Trophoblast cell (in vitro differentiated cells and primary cell): ENCODE data around the gene BRCA2.

Source experiments
- DNase-seq, 2 donors: peaks; one replicate each; pipeline ENCODE4 v3.0.0-alpha.2; 2016
- H2AFZ ChIP-seq: 2 replicates; pipeline ENCODE4 v1.6.1; 2013; ENCODE audit warnings: low read length, moderate library complexity, mild to moderate bottlenecking; ENCODE audit not compliant: insufficient read depth, poor library complexity
- H2AK5ac ChIP-seq: 2 replicates; pipeline ENCODE4 v1.6.1; 2013; ENCODE audit warnings: mild to moderate bottlenecking, low read length
- H2BK120ac ChIP-seq: 2 replicates; pipeline ENCODE4 v1.6.1; 2013; ENCODE audit warnings: low read length, mild to moderate bottlenecking, moderate library complexity; ENCODE audit not compliant: insufficient read depth, poor library complexity
- H2BK12ac ChIP-seq: 2 replicates; pipeline ENCODE4 v1.6.1; 2013; ENCODE audit warnings: mild to moderate bottlenecking, low read length, moderate library complexity
- H2BK5ac ChIP-seq: 2 replicates; pipeline ENCODE4 v1.6.1; 2013; ENCODE audit warnings: low read length, low read depth, moderate library complexity, mild to moderate bottlenecking; ENCODE audit not compliant: poor library complexity
- H3K14ac ChIP-seq: 2 replicates; pipeline ENCODE4 v1.6.1; 2013; ENCODE audit warnings: mild to moderate bottlenecking, low read length
- H3K18ac ChIP-seq: 2 replicates; pipeline ENCODE4 v1.6.1; 2013; ENCODE audit warnings: mild to moderate bottlenecking, low read length
- H3K23ac ChIP-seq: 2 replicates; pipeline ENCODE4 v1.6.1; 2013; ENCODE audit warnings: low read length
- H3K27ac ChIP-seq: 2 replicates; pipeline ENCODE4 v1.5.1; 2013; ENCODE audit warnings: low read depth, mild to moderate bottlenecking, inconsistent platforms, low read length, moderate library complexity
- H3K27me3 ChIP-seq: 2 replicates; pipeline ENCODE4 v1.6.1; 2013; ENCODE audit warnings: inconsistent platforms, mild to moderate bottlenecking, low read length, moderate library complexity; ENCODE audit not compliant: insufficient read depth
- H3K36me3 ChIP-seq, 2 experiments: 1 replicate in 1 of 2; 2 replicates in 1 of 2; pipeline ENCODE4 v1.6.1; 2013; ENCODE audit warnings: low read length in 2 of 2, mild to moderate bottlenecking in 2 of 2, moderate library complexity in 1 of 2; ENCODE audit not compliant: insufficient read depth in 2 of 2, control insufficient read depth in 1 of 2
- H3K4ac ChIP-seq: 2 replicates; pipeline ENCODE4 v1.6.1; 2013; ENCODE audit warnings: low read depth, mild to moderate bottlenecking, low read length, moderate library complexity
- H3K4me1 ChIP-seq, 2 experiments: 1 replicate in 1 of 2; 2 replicates in 1 of 2; pipeline ENCODE4 v1.6.1; 2013; ENCODE audit warnings: low read length in 2 of 2, mild to moderate bottlenecking in 2 of 2, moderate library complexity in 1 of 2; ENCODE audit not compliant: insufficient read depth in 2 of 2, control insufficient read depth in 1 of 2
- H3K4me2 ChIP-seq: 2 replicates; pipeline ENCODE4 v1.6.1; 2013; ENCODE audit warnings: inconsistent platforms, mild to moderate bottlenecking, low read length, moderate library complexity
- H3K4me3 ChIP-seq: 2 replicates; pipeline ENCODE4 v1.5.1; 2013; ENCODE audit warnings: mild to moderate bottlenecking, low read depth, low read length, inconsistent platforms
- H3K79me1 ChIP-seq: one replicate; pipeline ENCODE4 v1.6.1; 2013; ENCODE audit warnings: low read length
- H3K79me2 ChIP-seq: 2 replicates; pipeline ENCODE4 v1.6.1; 2013; ENCODE audit warnings: low read length, mild to moderate bottlenecking; ENCODE audit not compliant: control insufficient read depth, insufficient read depth, poor library complexity
- H3K9ac ChIP-seq: 2 replicates; pipeline ENCODE4 v1.6.1; 2013; ENCODE audit warnings: mild to moderate bottlenecking, low read length
- H3K9me3 ChIP-seq: 2 replicates; pipeline ENCODE4 v1.6.1; 2013; ENCODE audit warnings: low read depth, mild to moderate bottlenecking, control low read depth, inconsistent platforms, low read length; ENCODE audit not compliant: insufficient read depth
- H4K12ac ChIP-seq: 2 replicates; pipeline ENCODE4 v1.6.1; 2013; ENCODE audit warnings: low read depth, mild to moderate bottlenecking, low read length, moderate library complexity
- H4K8ac ChIP-seq: 2 replicates; pipeline ENCODE4 v1.6.1; 2013; ENCODE audit warnings: low read depth, mild to moderate bottlenecking, low read length, moderate library complexity
- H4K91ac ChIP-seq: one replicate; pipeline ENCODE4 v1.6.1; 2013; ENCODE audit warnings: low read depth, mild to moderate bottlenecking, low read length, moderate library complexity
- WGBS: extraction: QIAGEN DNeasy Blood & Tissue Kit; methylation state at CpG from one replicate; pipeline ENCODE4 v1.1.7; 2013; ENCODE audit warnings: missing lambda C conversion rate; ENCODE audit not compliant: insufficient read length, insufficient coverage; ENCODE audit errors: extremely low coverage; 5-methylcytosine and 5-hydroxymethylcytosine counted together

Gene BRCA2

GRCh38 chr13:32300920-32301319 is 14.4 kb upstream of the BRCA2 start:
- no peaks in the 10 kb centered on the region for H3K79me1 ChIP-seq
- no peak overlapping the region for H3K23ac ChIP-seq
- WGBS = no CpG with 5 or more reads among the region's 1 CpG
- H3K9ac ChIP-seq = no peak overlapping the region
- no peak overlapping the region for H2BK5ac ChIP-seq
- H3K4me2 ChIP-seq = no peak overlapping the region
- no peak overlapping the region for H2AK5ac ChIP-seq
- H3K79me2 ChIP-seq = no peaks in the 10 kb centered on the region
- H3K4me3 ChIP-seq = no peak overlapping the region
- H4K12ac ChIP-seq = no peak overlapping the region
- H3K27me3 ChIP-seq = no peaks in the 10 kb centered on the region
- no peak overlapping the region for H3K14ac ChIP-seq
- H2BK12ac ChIP-seq = no peak overlapping the region
- H3K18ac ChIP-seq = no peak overlapping the region
- H2AFZ ChIP-seq = no peak overlapping the region
- no peaks in the 10 kb centered on the region for H3K9me3 ChIP-seq
- H2BK120ac ChIP-seq = no peak overlapping the region
- H3K4me1 ChIP-seq = no peaks in the 10 kb centered on the region
- H4K8ac ChIP-seq = no peak overlapping the region
- H3K4ac ChIP-seq = no peak overlapping the region
- H4K91ac ChIP-seq = no peak overlapping the region
- no peak for DNase-seq
- H3K36me3 ChIP-seq = no peaks in the 10 kb centered on the region
- H3K27ac ChIP-seq = no peak overlapping the region

DNA sequence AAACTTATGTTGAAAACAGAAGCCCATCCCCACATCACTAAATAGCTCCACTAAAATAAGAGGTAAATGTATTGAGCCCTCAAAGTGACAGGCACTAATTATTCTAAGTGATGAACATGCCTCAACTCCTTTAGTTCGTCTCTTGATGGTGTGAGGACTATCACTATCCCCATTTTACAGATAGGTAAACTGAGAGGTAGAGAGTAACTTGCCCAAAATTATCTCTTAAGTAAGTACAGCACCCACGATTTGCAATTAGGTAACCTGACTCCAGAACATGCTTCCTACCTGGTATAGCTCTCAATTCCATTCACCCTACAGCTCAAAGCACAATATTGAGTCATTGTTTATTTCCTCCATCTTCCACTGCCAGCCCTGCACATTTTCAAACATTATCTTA is 12.8 kb upstream of the BRCA2 start:
- no peak overlapping the region for H3K23ac ChIP-seq
- H3K79me2 ChIP-seq = no peaks in the 10 kb centered on the region
- H3K36me3 ChIP-seq = no peaks in the 10 kb centered on the region
- H4K12ac ChIP-seq = no peak overlapping the region
- no peak overlapping the region for H2AFZ ChIP-seq
- no peak overlapping the region for H3K4me3 ChIP-seq
- H3K4me1 ChIP-seq = no peaks in the 10 kb centered on the region
- no peak overlapping the region for H3K4ac ChIP-seq
- H2BK5ac ChIP-seq = no peak overlapping the region
- H3K18ac ChIP-seq = no peak overlapping the region
- no CpG with 5 or more reads among the region's 2 CpGs for WGBS
- DNase-seq = no peak
- H3K9ac ChIP-seq = no peak overlapping the region
- no peak overlapping the region for H2BK120ac ChIP-seq
- H3K27ac ChIP-seq = no peak overlapping the region
- H3K4me2 ChIP-seq = no peak overlapping the region
- H3K14ac ChIP-seq = no peak overlapping the region
- H2BK12ac ChIP-seq = no peak overlapping the region
- H3K9me3 ChIP-seq = no peaks in the 10 kb centered on the region
- no peaks in the 10 kb centered on the region for H3K27me3 ChIP-seq
- no peak overlapping the region for H2AK5ac ChIP-seq
- no peak overlapping the region for H4K91ac ChIP-seq
- no peaks in the 10 kb centered on the region for H3K79me1 ChIP-seq
- no peak overlapping the region for H4K8ac ChIP-seq

GRCh38 chr13:32305646-32306045 is 9.7 kb upstream of the BRCA2 start:
- H2AK5ac ChIP-seq = no peak overlapping the region
- H3K4ac ChIP-seq = no peak overlapping the region
- H3K4me1 ChIP-seq = no peaks in the 10 kb centered on the region
- no peak overlapping the region for H2AFZ ChIP-seq
- H3K9me3 ChIP-seq = no peaks in the 10 kb centered on the region
- no peak overlapping the region for H3K27ac ChIP-seq
- no peak overlapping the region for H3K18ac ChIP-seq
- H3K79me2 ChIP-seq = no peaks in the 10 kb centered on the region
- H3K4me3 ChIP-seq = no peak overlapping the region
- H4K8ac ChIP-seq = no peak overlapping the region
- no peaks in the 10 kb centered on the region for H3K36me3 ChIP-seq
- H3K27me3 ChIP-seq = no peaks in the 10 kb centered on the region
- H2BK5ac ChIP-seq = no peak overlapping the region
- no peak overlapping the region for H3K9ac ChIP-seq
- no peak overlapping the region for H4K91ac ChIP-seq
- no peak overlapping the region for H4K12ac ChIP-seq
- no peak overlapping the region for H2BK12ac ChIP-seq
- no peak for DNase-seq
- H3K14ac ChIP-seq = no peak overlapping the region
- no peak overlapping the region for H3K23ac ChIP-seq
- H3K4me2 ChIP-seq = no peak overlapping the region
- no peak overlapping the region for H2BK120ac ChIP-seq
- H3K79me1 ChIP-seq = no peaks in the 10 kb centered on the region

- Histone ChIP-seq H3K23ac (no peak overlapping the region), H4K91ac (no peak overlapping the region), H3K27ac (no peak overlapping the region), H4K8ac (no peak overlapping the region), H3K9me3 (no peaks in the 10 kb centered on the region), H3K4me1 (peaks cover 0 to under 1% of the 10 kb centered on the region in 2 experiments), H3K4ac (no peak overlapping the region), H2BK120ac (no peak overlapping the region), H3K27me3 (no peaks in the 10 kb centered on the region), H3K36me3 (no peaks in the 10 kb centered on the region), H2BK12ac (no peak overlapping the region), H2AFZ (no peak overlapping the region), H3K79me2 (no peaks in the 10 kb centered on the region), H3K9ac (no peak overlapping the region), H3K14ac (no peak overlapping the region), H2BK5ac (no peak overlapping the region), H3K79me1 (no peaks in the 10 kb centered on the region), H3K4me2 (no peak overlapping the region), H4K12ac (no peak overlapping the region), H3K18ac (no peak overlapping the region), H3K4me3 (no peak overlapping the region), H2AK5ac (no peak overlapping the region)
- no CpG with 5 or more reads among the region's 10 CpGs for WGBS
- no peak for DNase-seq
Measured at GRCh38 chr13:32309312-32310133, 5.8 kb upstream of the BRCA2 start.
